WTC11 (cell line): ENCODE measurements around the gene ZBTB37. TPM values are rescaled to one million over a fixed set of nuclear protein-coding genes. Genes with fewer than 3 reads are reported as not detected.
A peak's percentile ranks its signal among the peaks of the same experiment; 100 is the strongest.

Experiments used
- ATAC-seq: fragments of 200-7000 bp; cut with Tn5 transposase; 2 replicates; pipeline ENCODE4 v1.10.0; 2021; ENCODE audit warnings: mild to moderate bottlenecking, moderate library complexity
- CTCF ChIA-PET: fragments of 300-600 bp; sonication (Branson Sonifier 250); formaldehyde crosslinking; loops from one replicate; lab custom pipeline; 2021; ENCODE audit warnings: antibody characterized with exemption; lab: Charles Lee
- POLR2A ChIA-PET: fragments of 350-600 bp; sonication (Branson Sonifier 250); formaldehyde crosslinking; loops from one replicate; lab custom pipeline; 2021; ENCODE audit warnings: antibody characterized with exemption; lab: Charles Lee
- DNase-seq: peaks from one replicate; pipeline ENCODE4 v3.0.0; 2021; ENCODE audit warnings: low spot score
- H3K27ac Mint-ChIP-seq: 2 replicates; pipeline ENCODE4 v1.8.0; 2021; ENCODE audit warnings: mixed read lengths
- H3K27me3 Mint-ChIP-seq: 2 replicates; pipeline ENCODE4 v1.8.0; 2021; ENCODE audit warnings: low read depth, mild to moderate bottlenecking, moderate library complexity, mixed read lengths
- H3K36me3 Mint-ChIP-seq: 2 replicates; pipeline ENCODE4 v1.8.0; 2021; ENCODE audit warnings: mixed read lengths
- H3K4me1 Mint-ChIP-seq: 2 replicates; pipeline ENCODE4 v1.8.0; 2022; ENCODE audit warnings: mixed read lengths
- H3K4me3 Mint-ChIP-seq: 2 replicates; pipeline ENCODE4 v1.8.0; 2021; ENCODE audit warnings: mild to moderate bottlenecking, moderate library complexity, mixed read lengths
- H3K9me3 Mint-ChIP-seq: 2 replicates; pipeline ENCODE4 v1.8.0; 2021; ENCODE audit warnings: mixed read lengths
- AFF4 ChIP-seq: sonication (generic); formaldehyde crosslinking; IDR thresholded peaks from 2 replicates; pipeline ENCODE4 v1.8.1; 2023; ENCODE audit warnings: mild to moderate bottlenecking, missing genetic modification reagents, borderline replicate concordance
- CREB1 ChIP-seq: sonication (generic); formaldehyde crosslinking; IDR thresholded peaks from 2 replicates; pipeline ENCODE4 v1.8.0; 2023; ENCODE audit warnings: mild to moderate bottlenecking, missing genetic modification reagents
- CREM ChIP-seq: sonication (generic); formaldehyde crosslinking; IDR thresholded peaks from 2 replicates; pipeline ENCODE4 v1.8.1; 2022; ENCODE audit warnings: mild to moderate bottlenecking, missing genetic modification reagents, moderate library complexity
- E2F4 ChIP-seq: sonication (generic); formaldehyde crosslinking; IDR thresholded peaks from 2 replicates; pipeline ENCODE4 v1.8.1; 2022; ENCODE audit warnings: low read depth, mild to moderate bottlenecking, moderate library complexity, missing genetic modification reagents, borderline replicate concordance
- E2F5 ChIP-seq: sonication (generic); formaldehyde crosslinking; IDR thresholded peaks from 2 replicates; pipeline ENCODE4 v1.8.1; 2022; ENCODE audit warnings: mild to moderate bottlenecking, moderate library complexity, missing genetic modification reagents
- FOXJ3 ChIP-seq: sonication (generic); formaldehyde crosslinking; IDR thresholded peaks from 2 replicates; pipeline ENCODE4 v1.9.0; 2021; ENCODE audit warnings: missing genetic modification reagents, mild to moderate bottlenecking, borderline replicate concordance
- GABPB1 ChIP-seq: sonication (generic); formaldehyde crosslinking; IDR thresholded peaks from 2 replicates; pipeline ENCODE4 v1.8.1; 2023; ENCODE audit warnings: mild to moderate bottlenecking, missing genetic modification reagents
- IRF2 ChIP-seq: sonication (generic); formaldehyde crosslinking; IDR thresholded peaks from 2 replicates; pipeline ENCODE4 v1.8.0; 2022; ENCODE audit warnings: low read depth, missing genetic modification reagents, borderline replicate concordance
- JAZF1 ChIP-seq: fragments of 250-450 bp; sonication (Bioruptor Pico); IDR thresholded peaks from 2 replicates; pipeline ENCODE4 v1.9.0; 2021; ENCODE audit warnings: moderate library complexity, mild to moderate bottlenecking, inconsistent platforms
- JUN ChIP-seq: sonication (generic); formaldehyde crosslinking; IDR thresholded peaks from 2 replicates; pipeline ENCODE4 v1.8.0; 2023; ENCODE audit warnings: mild to moderate bottlenecking, missing genetic modification reagents
- MAX ChIP-seq: sonication (generic); formaldehyde crosslinking; IDR thresholded peaks from 2 replicates; pipeline ENCODE4 v1.8.0; 2022; ENCODE audit warnings: mild to moderate bottlenecking, missing genetic modification reagents
- MXD4 ChIP-seq: fragments of 250-450 bp; sonication (Bioruptor Pico); IDR thresholded peaks from 2 replicates; pipeline ENCODE4 v1.8.0; 2021; ENCODE audit warnings: mild to moderate bottlenecking, moderate library complexity, borderline replicate concordance
- MYBL2 ChIP-seq: sonication (generic); formaldehyde crosslinking; IDR thresholded peaks from 2 replicates; pipeline ENCODE4 v1.8.1; 2023; ENCODE audit warnings: mild to moderate bottlenecking, moderate library complexity, missing genetic modification reagents
- NFE2L1 ChIP-seq: sonication (generic); formaldehyde crosslinking; IDR thresholded peaks from 2 replicates; pipeline ENCODE4 v1.8.1; 2023; ENCODE audit warnings: missing genetic modification reagents
- NFYB ChIP-seq: sonication (generic); formaldehyde crosslinking; conservative IDR thresholded peaks from 2 replicates; pipeline ENCODE4 v1.8.0; 2022; ENCODE audit warnings: low read depth, missing genetic modification reagents
- SP1 ChIP-seq: sonication (generic); formaldehyde crosslinking; conservative IDR thresholded peaks from 2 replicates; pipeline ENCODE4 v1.8.1; 2022; ENCODE audit warnings: missing genetic modification reagents
- TEAD1 ChIP-seq: sonication (generic); formaldehyde crosslinking; IDR thresholded peaks from 2 replicates; pipeline ENCODE4 v1.8.0; 2022; ENCODE audit warnings: mild to moderate bottlenecking, missing genetic modification reagents
- USF1 ChIP-seq: sonication (generic); formaldehyde crosslinking; IDR thresholded peaks from 2 replicates; pipeline ENCODE4 v1.8.0; 2022; ENCODE audit warnings: mild to moderate bottlenecking, missing genetic modification reagents
- USF2 ChIP-seq: sonication (generic); formaldehyde crosslinking; IDR thresholded peaks from 2 replicates; pipeline ENCODE4 v1.8.1; 2023; ENCODE audit warnings: mild to moderate bottlenecking, missing genetic modification reagents, moderate library complexity
- ZNF232 ChIP-seq: sonication (generic); formaldehyde crosslinking; IDR thresholded peaks from 2 replicates; pipeline ENCODE4 v1.8.0; 2022; ENCODE audit warnings: mild to moderate bottlenecking, missing genetic modification reagents
- ZNF425 ChIP-seq: fragments of 250-450 bp; sonication (Bioruptor Pico); conservative IDR thresholded peaks from 2 replicates; pipeline ENCODE4 v1.9.0; 2021; ENCODE audit warnings: mild to moderate bottlenecking
- total RNA-seq: library from RNA; stranded (reverse); gene quantifications from 3 replicates; pipeline ENCODE4 v1.2.3, GENCODE V29; 2021

Gene ZBTB37
- total RNA-seq, 1 experiment from 2014 or later, result 14.4 TPM

- H3K27ac Mint-ChIP-seq, result peak overlapping the region; percentile 99
- TF ChIP-seq CREB1 (no peak), SP1 (0 out of 2 replicates have a peak, but pooled peaks have one; percentile 10), FOXJ3 (no peak), NFE2L1 (CRISPR knock-in tag) (no peak), MYBL2 (CRISPR knock-in tag) (no peak), MXD4 (no peak), E2F4 (CRISPR knock-in tag) (no peak), AFF4 (no peak)
- H3K9me3 Mint-ChIP-seq, result no peaks in the 10 kb centered on the region
- no peak for DNase-seq
- POLR2A ChIA-PET, result interaction anchor here (0.6 to 2.2 kb wide), 8 partner anchors 23 to 394 kb away, joined by 3 to 19 read pairs (median 4); partner anchors contain the start of genes GAS5, KLHL20, PRDX6 and ZBTB37
- H3K36me3 Mint-ChIP-seq, result peaks cover 32% of the 10 kb centered on the region
- H3K27me3 Mint-ChIP-seq, result no peaks in the 10 kb centered on the region
- H3K4me3 Mint-ChIP-seq, result peak overlapping the region; percentile 99
- CTCF ChIA-PET, result interaction anchor here (0.6 to 3.6 kb wide), 5 partner anchors 45 to 459 kb away, joined by 3 to 11 read pairs (median 3); partner anchors contain the start of genes PRDX6 and ZBTB37
- ATAC-seq, result peak; percentile 54
- H3K4me1 Mint-ChIP-seq, result peaks cover 16% of the 10 kb centered on the region
Observed at GRCh38 chr1:173823781-173824314, 44.3 kb upstream of the ZBTB37 start.

GRCh38 chr1:173824315-173825081, 43.7 kb upstream of the ZBTB37 start, which contains the start of the genes CENPL and DARS2:
Gene CENPL, minus strand, starts transcription at chr1:173824883. Its CDS starts 13,584 bp downstream, at chr1:173811299.
Gene DARS2, plus strand, starts transcription at chr1:173824673. Its CDS starts 557 bp downstream, at chr1:173825230.
- ChIA-PET CTCF (interaction anchor here (0.6 to 3.6 kb wide), 5 partner anchors 44 to 460 kb away, joined by 3 to 11 read pairs (median 3); partner anchors contain the start of genes PRDX6 and ZBTB37), POLR2A (interaction anchor here (0.6 to 2.2 kb wide), 8 partner anchors 22 to 395 kb away, joined by 3 to 19 read pairs (median 4); partner anchors contain the start of genes GAS5, KLHL20, PRDX6 and ZBTB37)
- H3K9me3 Mint-ChIP-seq, result no peaks in the 10 kb centered on the region
- DNase-seq, result peak; percentile 91
- no peaks in the 10 kb centered on the region for H3K27me3 Mint-ChIP-seq
- peak within 1 kb of the TSS; percentile 99 for H3K4me3 Mint-ChIP-seq
- H3K36me3 Mint-ChIP-seq, result peaks cover 35% of the 10 kb centered on the region
- peak; percentile 93 for ATAC-seq
- peaks cover 16% of the 10 kb centered on the region for H3K4me1 Mint-ChIP-seq
- H3K27ac Mint-ChIP-seq, result peak within 1 kb of the TSS; percentile 99
- no peak for TF ChIP-seq JUN (CRISPR knock-in tag)
- no peak for TF ChIP-seq JAZF1 (CRISPR knock-in tag)
- peak; percentile 66; the same call in 1 of the 2 replicates for TF ChIP-seq ZNF232 (CRISPR knock-in tag)
- peak; percentile 99 for TF ChIP-seq MYBL2 (CRISPR knock-in tag)
- peak; percentile 72 for TF ChIP-seq MAX (CRISPR knock-in tag)
- TF ChIP-seq E2F4 (CRISPR knock-in tag), result peak; percentile 63; the same call in 1 of the 2 replicates
- peak; percentile 62 for TF ChIP-seq SP1
- TF ChIP-seq GABPB1, result peak; percentile 71
- TF ChIP-seq IRF2 (CRISPR knock-in tag), result no peak
- peak; percentile 42; the same call in 1 of the 2 replicates for TF ChIP-seq NFYB
- peak; percentile 50; the same call in 1 of the 2 replicates for TF ChIP-seq E2F5 (CRISPR knock-in tag)
- TF ChIP-seq USF2 (CRISPR knock-in tag), result peak; percentile 43; the same call in 1 of the 2 replicates
- no peak for TF ChIP-seq ZNF425
- TF ChIP-seq TEAD1 (CRISPR knock-in tag), result peak; percentile 52; the same call in 1 of the 2 replicates
- peak; percentile 57 for TF ChIP-seq CREM (CRISPR knock-in tag)
- TF ChIP-seq USF1 (CRISPR knock-in tag), result peak; percentile 55; the same call in 1 of the 2 replicates
